K562 (cell line): ENCODE measurements around the gene PDHX. TPM values are rescaled to one million over a fixed set of nuclear protein-coding genes. Genes with fewer than 3 reads are reported as not detected.

Experiments
- EP300 ChIP-seq: IDR thresholded peaks from 2 replicates; pipeline ENCODE4 v1.6.1; 2012; ENCODE audit warnings: low read length, improper control_type of control experiment
- HDGF ChIP-seq: fragments of 450-650 bp; IDR thresholded peaks from 2 replicates; pipeline ENCODE4 v1.6.1; 2016
- HNRNPLL ChIP-seq: fragments of 200-400 bp; formaldehyde crosslinking; IDR thresholded peaks from 2 replicates; pipeline ENCODE4 v1.6.1; 2017; ENCODE audit warnings: low read length, low read depth, mild to moderate bottlenecking; ENCODE audit not compliant: poor library complexity, severe bottlenecking
- JUND ChIP-seq, 2 experiments: IDR thresholded peaks; 2 replicates in 1 of 2; 3 replicates in 1 of 2; pipeline ENCODE4 v1.6.1; 2011; ENCODE audit warnings: borderline replicate concordance in 2 of 2, low read depth in 2 of 2, low read length in 2 of 2, improper control_type of control experiment in 1 of 2, missing biosample characterization in 1 of 2, missing genetic modification characterization in 1 of 2, missing genetic modification reagents in 1 of 2
- MTA1 ChIP-seq: fragments of 450-650 bp; IDR thresholded peaks from 2 replicates; pipeline ENCODE4 v1.6.1; 2017; ENCODE audit warnings: borderline replicate concordance
- NELFE ChIP-seq: IDR thresholded peaks from 2 replicates; pipeline ENCODE4 v1.6.1; 2011; ENCODE audit warnings: mild to moderate bottlenecking; ENCODE audit not compliant: insufficient read depth, insufficient read length
- NRF1 ChIP-seq, 2 experiments: fragments of 450-650 bp; IDR thresholded peaks in 1 of 2; conservative IDR thresholded peaks in 1 of 2; 2 replicates each; pipeline ENCODE4 v1.6.1; 2014; ENCODE audit warnings: mild to moderate bottlenecking in 2 of 2
- POLR2G ChIP-seq: fragments of 200-400 bp; formaldehyde crosslinking; IDR thresholded peaks from 2 replicates; pipeline ENCODE4 v1.6.1; 2017; ENCODE audit warnings: low read depth, mild to moderate bottlenecking, antibody characterized with exemption, low read length, moderate library complexity
- PTBP1 ChIP-seq: fragments of 200-400 bp; formaldehyde crosslinking; IDR thresholded peaks from 2 replicates; pipeline ENCODE4 v1.6.1; 2017; ENCODE audit warnings: low read depth, low read length
- ZNF408 ChIP-seq: fragments of 250-450 bp; sonication (Bioruptor Pico); IDR thresholded peaks from 2 replicates; pipeline ENCODE4 v1.4.0; 2020; ENCODE audit warnings: low read depth, mild to moderate bottlenecking, moderate library complexity
- ZNF699 ChIP-seq: fragments of 250-450 bp; sonication (Bioruptor Pico); IDR thresholded peaks from 2 replicates; pipeline ENCODE4 v1.8.0; 2021; ENCODE audit warnings: mild to moderate bottlenecking, moderate library complexity; ENCODE audit not compliant: insufficient replicate concordance
- polyA plus RNA-seq, 8 experiments: library from polyadenylated mRNA; depleted of rRNA in 4 of 8; stranded (reverse) in 5 of 8; unstranded in 3 of 8; fragments of >200 nt; fragmentation: Nextera tagmentation in 2 of 8; fragmentation: Illumina TruSeq in 1 of 8; extraction: Ambion mirVana in 2 of 8; extraction: Trizol in 1 of 8; gene quantifications; 2 replicates each; pipeline versions ENCODE4 v1.2.1 to v1.2.3, GENCODE V29; 2011 to 2014; ENCODE audit warnings: inconsistent platforms in 1 of 8, missing spikeins in 1 of 8
- total RNA-seq, 7 experiments: library from RNA; depleted of rRNA in 6 of 7; stranded (reverse); fragments of >200 nt in 6 of 7; fragmentation: Illumina TruSeq in 2 of 7; extraction: Trizol in 2 of 7; gene quantifications; 2 replicates each; pipeline versions ENCODE4 v1.2.1 to v1.2.3, GENCODE V29; 2011 to 2021; ENCODE audit warnings: low replicate concordance in 1 of 7
- TF ChIP-seq, protein P1 (sequence below), 2 experiments: IDR thresholded peaks in 1 of 2; conservative IDR thresholded peaks in 1 of 2; 2 replicates each; pipeline ENCODE4 v1.6.1; 2016; ENCODE audit warnings: low read depth in 2 of 2, mild to moderate bottlenecking in 1 of 2, missing compliant biosample characterization in 1 of 2, missing genetic modification characterization in 1 of 2, moderate library complexity in 1 of 2
- TF ChIP-seq, protein P2 (sequence below): fragments of 250-450 bp; sonication (Bioruptor Pico); IDR thresholded peaks from 2 replicates; pipeline ENCODE4 v1.4.0; 2020
- TF ChIP-seq, protein P3 (sequence below): fragments of 450-650 bp; formaldehyde crosslinking; IDR thresholded peaks from 2 replicates; pipeline ENCODE4 v1.4.0; 2020; ENCODE audit warnings: mild to moderate bottlenecking
- TF ChIP-seq, protein P4 (sequence below): sonication (generic); formaldehyde crosslinking; IDR thresholded peaks from 2 replicates; pipeline ENCODE4 v1.8.0; 2022; ENCODE audit warnings: mild to moderate bottlenecking, missing genetic modification reagents

Gene PDHX
- total and polyA plus RNA-seq, 9 of the 15 experiments (the other 6 are each of a cell fraction or from before 2014, with no cell fraction given) = 20.8 to 43.5 (median 31.2) TPM

DNA sequence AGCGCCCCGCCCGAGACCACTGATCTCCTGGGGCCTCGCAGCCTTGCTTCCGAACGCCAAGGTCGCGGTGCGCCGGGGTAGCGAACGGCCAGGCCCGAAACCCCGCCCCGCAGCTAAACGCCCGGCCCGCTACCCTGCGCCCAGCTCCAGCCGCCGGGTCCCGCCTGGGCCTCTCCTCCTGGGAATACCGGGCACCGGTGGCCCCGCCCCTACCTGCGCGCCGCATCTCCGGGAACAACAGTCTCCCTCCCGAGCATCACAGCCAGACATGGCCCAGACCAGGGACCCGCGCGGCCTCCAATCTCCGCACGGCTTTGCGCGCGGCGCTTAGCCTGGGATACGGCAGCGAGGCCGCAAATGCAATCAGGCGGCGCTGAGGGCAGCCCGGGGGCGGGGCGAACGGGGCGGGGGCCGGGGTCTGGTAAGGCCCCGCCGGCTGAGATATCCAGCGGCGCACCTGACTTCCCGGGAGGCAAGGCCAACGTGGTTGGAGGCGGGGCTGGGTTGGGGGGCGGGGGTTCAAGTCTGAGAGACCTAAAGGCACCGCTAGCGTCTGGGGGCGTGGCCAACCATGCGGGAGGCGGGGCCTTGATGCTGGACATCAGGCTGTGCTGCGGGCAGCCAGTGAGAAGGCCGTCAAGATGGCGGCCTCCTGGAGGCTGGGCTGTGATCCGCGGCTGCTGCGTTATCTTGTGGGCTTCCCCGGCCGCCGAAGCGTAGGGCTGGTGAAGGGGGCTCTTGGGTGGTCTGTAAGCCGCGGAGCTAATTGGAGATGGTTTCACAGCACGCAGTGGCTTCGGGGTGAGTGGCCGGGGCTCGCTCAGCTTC lies at the start of gene PDHX, which contains the start of gene APIP (continued):
- TF ChIP-seq, protein P1, sequence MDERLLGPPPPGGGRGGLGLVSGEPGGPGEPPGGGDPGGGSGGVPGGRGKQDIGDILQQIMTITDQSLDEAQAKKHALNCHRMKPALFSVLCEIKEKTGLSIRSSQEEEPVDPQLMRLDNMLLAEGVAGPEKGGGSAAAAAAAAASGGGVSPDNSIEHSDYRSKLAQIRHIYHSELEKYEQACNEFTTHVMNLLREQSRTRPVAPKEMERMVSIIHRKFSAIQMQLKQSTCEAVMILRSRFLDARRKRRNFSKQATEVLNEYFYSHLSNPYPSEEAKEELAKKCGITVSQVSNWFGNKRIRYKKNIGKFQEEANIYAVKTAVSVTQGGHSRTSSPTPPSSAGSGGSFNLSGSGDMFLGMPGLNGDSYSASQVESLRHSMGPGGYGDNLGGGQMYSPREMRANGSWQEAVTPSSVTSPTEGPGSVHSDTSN (CRISPR knock-in tag; IDR thresholded peaks at IDR 0.05; ENCODE audit: low read depth) = no peak
- TF ChIP-seq, protein P1 (tag; conservative IDR thresholded peaks at IDR 0.05; ENCODE audit: low read depth) = no peak
- no peak for TF ChIP-seq JUND (IDR thresholded peaks at IDR 0.05; ENCODE audit: borderline replicate concordance, low read depth, low read length)
- no peak for TF ChIP-seq JUND (tag; IDR thresholded peaks at IDR 0.05; ENCODE audit: borderline replicate concordance, low read depth, low read length)
- no peak for TF ChIP-seq ZNF699 (CRISPR knock-in tag)
- TF ChIP-seq HNRNPLL = peak; percentile 49
- peak; percentile 71 to 75 for TF ChIP-seq NRF1 (conservative IDR thresholded peaks at IDR 0.05 in 1 of 2, IDR thresholded peaks at IDR 0.05 in 1 of 2)
- no peak for TF ChIP-seq HDGF
- peak; percentile 97 for TF ChIP-seq POLR2G
- TF ChIP-seq MTA1 = 0 out of 2 replicates have a peak, but pooled peaks have one; percentile 25
- TF ChIP-seq, protein P2, sequence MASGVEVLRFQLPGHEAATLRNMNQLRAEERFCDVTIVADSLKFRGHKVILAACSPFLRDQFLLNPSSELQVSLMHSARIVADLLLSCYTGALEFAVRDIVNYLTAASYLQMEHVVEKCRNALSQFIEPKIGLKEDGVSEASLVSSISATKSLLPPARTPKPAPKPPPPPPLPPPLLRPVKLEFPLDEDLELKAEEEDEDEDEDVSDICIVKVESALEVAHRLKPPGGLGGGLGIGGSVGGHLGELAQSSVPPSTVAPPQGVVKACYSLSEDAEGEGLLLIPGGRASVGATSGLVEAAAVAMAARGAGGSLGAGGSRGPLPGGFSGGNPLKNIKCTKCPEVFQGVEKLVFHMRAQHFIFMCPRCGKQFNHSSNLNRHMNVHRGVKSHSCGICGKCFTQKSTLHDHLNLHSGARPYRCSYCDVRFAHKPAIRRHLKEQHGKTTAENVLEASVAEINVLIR (CRISPR knock-in tag) = no peak
- no peak for TF ChIP-seq NELFE
- no peak for TF ChIP-seq PTBP1
- TF ChIP-seq, protein P3, sequence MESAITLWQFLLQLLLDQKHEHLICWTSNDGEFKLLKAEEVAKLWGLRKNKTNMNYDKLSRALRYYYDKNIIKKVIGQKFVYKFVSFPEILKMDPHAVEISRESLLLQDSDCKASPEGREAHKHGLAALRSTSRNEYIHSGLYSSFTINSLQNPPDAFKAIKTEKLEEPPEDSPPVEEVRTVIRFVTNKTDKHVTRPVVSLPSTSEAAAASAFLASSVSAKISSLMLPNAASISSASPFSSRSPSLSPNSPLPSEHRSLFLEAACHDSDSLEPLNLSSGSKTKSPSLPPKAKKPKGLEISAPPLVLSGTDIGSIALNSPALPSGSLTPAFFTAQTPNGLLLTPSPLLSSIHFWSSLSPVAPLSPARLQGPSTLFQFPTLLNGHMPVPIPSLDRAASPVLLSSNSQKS (CRISPR knock-in tag) = no peak
- no peak for TF ChIP-seq ZNF408 (CRISPR knock-in tag)
- TF ChIP-seq, protein P4, sequence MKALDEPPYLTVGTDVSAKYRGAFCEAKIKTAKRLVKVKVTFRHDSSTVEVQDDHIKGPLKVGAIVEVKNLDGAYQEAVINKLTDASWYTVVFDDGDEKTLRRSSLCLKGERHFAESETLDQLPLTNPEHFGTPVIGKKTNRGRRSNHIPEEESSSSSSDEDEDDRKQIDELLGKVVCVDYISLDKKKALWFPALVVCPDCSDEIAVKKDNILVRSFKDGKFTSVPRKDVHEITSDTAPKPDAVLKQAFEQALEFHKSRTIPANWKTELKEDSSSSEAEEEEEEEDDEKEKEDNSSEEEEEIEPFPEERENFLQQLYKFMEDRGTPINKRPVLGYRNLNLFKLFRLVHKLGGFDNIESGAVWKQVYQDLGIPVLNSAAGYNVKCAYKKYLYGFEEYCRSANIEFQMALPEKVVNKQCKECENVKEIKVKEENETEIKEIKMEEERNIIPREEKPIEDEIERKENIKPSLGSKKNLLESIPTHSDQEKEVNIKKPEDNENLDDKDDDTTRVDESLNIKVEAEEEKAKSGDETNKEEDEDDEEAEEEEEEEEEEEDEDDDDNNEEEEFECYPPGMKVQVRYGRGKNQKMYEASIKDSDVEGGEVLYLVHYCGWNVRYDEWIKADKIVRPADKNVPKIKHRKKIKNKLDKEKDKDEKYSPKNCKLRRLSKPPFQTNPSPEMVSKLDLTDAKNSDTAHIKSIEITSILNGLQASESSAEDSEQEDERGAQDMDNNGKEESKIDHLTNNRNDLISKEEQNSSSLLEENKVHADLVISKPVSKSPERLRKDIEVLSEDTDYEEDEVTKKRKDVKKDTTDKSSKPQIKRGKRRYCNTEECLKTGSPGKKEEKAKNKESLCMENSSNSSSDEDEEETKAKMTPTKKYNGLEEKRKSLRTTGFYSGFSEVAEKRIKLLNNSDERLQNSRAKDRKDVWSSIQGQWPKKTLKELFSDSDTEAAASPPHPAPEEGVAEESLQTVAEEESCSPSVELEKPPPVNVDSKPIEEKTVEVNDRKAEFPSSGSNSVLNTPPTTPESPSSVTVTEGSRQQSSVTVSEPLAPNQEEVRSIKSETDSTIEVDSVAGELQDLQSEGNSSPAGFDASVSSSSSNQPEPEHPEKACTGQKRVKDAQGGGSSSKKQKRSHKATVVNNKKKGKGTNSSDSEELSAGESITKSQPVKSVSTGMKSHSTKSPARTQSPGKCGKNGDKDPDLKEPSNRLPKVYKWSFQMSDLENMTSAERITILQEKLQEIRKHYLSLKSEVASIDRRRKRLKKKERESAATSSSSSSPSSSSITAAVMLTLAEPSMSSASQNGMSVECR = peak; percentile 78; the same call in 1 of the 2 replicates
- no peak for TF ChIP-seq EP300
